Measurements from ENCODE around the gene RBM20.

The RBM20 gene

GRCh38 chr10:110818311-110819256 is 174.4 kb downstream of the RBM20 start:
- no peak for DNase-seq

GRCh38 chr10:110820321-110820814 is 176.2 kb downstream of the RBM20 start:
- DNase-seq, result no peak

- no peak for DNase-seq
Observed at GRCh38 chr10:110821508-110821907, 177.4 kb downstream of the RBM20 start.

GRCh38 chr10:110822035-110822711 is 178.0 kb downstream of the RBM20 start:
- DNase-seq, result no peak

GRCh38 chr10:110822712-110823311 is 178.7 kb downstream of the RBM20 start:
- DNase-seq, result no peak

- no peak for DNase-seq
Observed at GRCh38 chr10:110824152-110824441, 180.0 kb downstream of the RBM20 start.

GRCh38 chr10:110824660-110825059 is 180.5 kb downstream of the RBM20 start:
- DNase-seq, result no peak

- DNase-seq, result no peak
Observed at GRCh38 chr10:110825508-110825907, 181.4 kb downstream of the RBM20 start.

- no peak for DNase-seq
Observed at GRCh38 chr10:110827410-110827809, 183.3 kb downstream of the RBM20 start.

- no peak for DNase-seq
Observed at GRCh38 chr10:110827875-110828274, 183.7 kb downstream of the RBM20 start.

GRCh38 chr10:110828525-110828924 is 184.4 kb downstream of the RBM20 start:
- no peak for DNase-seq

GRCh38 chr10:110829721-110830410 is 185.7 kb downstream of the RBM20 start:
- DNase-seq, result no peak

GRCh38 chr10:110833234-110833940 is 189.3 kb downstream of the RBM20 start:
- no peak for DNase-seq

GRCh38 chr10:110833941-110834628 is 189.9 kb downstream of the RBM20 start:
- no peak for DNase-seq

- no peak for DNase-seq
Observed at GRCh38 chr10:110834629-110835301, 190.6 kb downstream of the RBM20 start.

- no peak for DNase-seq
Observed at GRCh38 chr10:110835841-110836240, 191.7 kb downstream of the RBM20 start.

GRCh38 chr10:110836706-110837105 is 192.6 kb downstream of the RBM20 start:
- no peak for DNase-seq

GRCh38 chr10:110837418-110838171 is 193.5 kb downstream of the RBM20 start:
- no peak for DNase-seq

- no peak for DNase-seq
Observed at GRCh38 chr10:110840225-110840922, 196.2 kb downstream of the RBM20 start.

GRCh38 chr10:110840923-110841428 is 196.8 kb downstream of the RBM20 start:
- no peak for DNase-seq
